Osteocyte (in vitro differentiated cells): ENCODE results near the gene IRGC. TPM values are rescaled to one million over a fixed set of nuclear protein-coding genes. Genes with fewer than 3 reads are reported as not detected.
"Not testable (repeated sequence)": the region's sequence is repeated elsewhere in the genome, so short reads cannot be mapped to it uniquely, and the experiment has no call there.

Source experiments
- DNase-seq: peaks from one replicate; pipeline ENCODE4 v3.0.0; 2021; ENCODE audit warnings: mixed read lengths; ENCODE audit not compliant: unreplicated experiment; ENCODE audit errors: extremely low spot score
- H3K27ac Mint-ChIP-seq: one replicate; pipeline ENCODE4 v1.8.0; 2021; ENCODE audit warnings: mild to moderate bottlenecking, mixed read lengths; ENCODE audit not compliant: unreplicated experiment
- H3K27me3 Mint-ChIP-seq: one replicate; pipeline ENCODE4 v1.8.0; 2021; ENCODE audit warnings: mixed read lengths; ENCODE audit not compliant: unreplicated experiment
- H3K36me3 Mint-ChIP-seq: one replicate; pipeline ENCODE4 v1.8.0; 2021; ENCODE audit warnings: mixed read lengths; ENCODE audit not compliant: unreplicated experiment
- H3K4me1 Mint-ChIP-seq: one replicate; pipeline ENCODE4 v1.8.0; 2021; ENCODE audit warnings: mixed read lengths; ENCODE audit not compliant: unreplicated experiment
- H3K4me3 Mint-ChIP-seq: one replicate; pipeline ENCODE4 v1.8.0; 2021; ENCODE audit warnings: mild to moderate bottlenecking, moderate library complexity, mixed read lengths; ENCODE audit not compliant: unreplicated experiment
- H3K9me3 Mint-ChIP-seq: one replicate; pipeline ENCODE4 v1.8.0; 2021; ENCODE audit warnings: mixed read lengths; ENCODE audit not compliant: unreplicated experiment
- CTCF ChIP-seq: fragments of 200-600 bp; sonication (generic); IDR thresholded peaks from 2 replicates; pipeline ENCODE4 v1.5.0; 2021; ENCODE audit warnings: antibody characterized with exemption, mild to moderate bottlenecking, moderate library complexity
- total RNA-seq: library from RNA; stranded (reverse); gene quantifications from 2 replicates; pipeline ENCODE4 v1.2.1, GENCODE V29; 2021

The IRGC gene
- total RNA-seq, 1 donor from 2014 or later: not detected

- peak overlapping the region; percentile 100 for H3K27ac Mint-ChIP-seq
- peaks cover 4% of the 10 kb centered on the region for H3K36me3 Mint-ChIP-seq
- H3K4me3 Mint-ChIP-seq: peak overlapping the region; percentile 97
- H3K9me3 Mint-ChIP-seq: no peaks in the 10 kb centered on the region
- no peak for TF ChIP-seq CTCF
- H3K4me1 Mint-ChIP-seq: peaks cover 71% of the 10 kb centered on the region
- DNase-seq: peak; percentile 91
- H3K27me3 Mint-ChIP-seq: no peaks in the 10 kb centered on the region
Measured at GRCh38 chr19:43755256-43755801, 39.5 kb downstream of the IRGC start.

- Mint-ChIP-seq H3K27ac (peak overlapping the region; percentile 73), H3K27me3 (no peaks in the 10 kb centered on the region), H3K36me3 (no peaks in the 10 kb centered on the region), H3K4me1 (peaks cover 62% of the 10 kb centered on the region), H3K4me3 (no peak overlapping the region), H3K9me3 (no peaks in the 10 kb centered on the region)
- peak; percentile 63 for TF ChIP-seq CTCF
- no peak for DNase-seq
Measured at GRCh38 chr19:43759515-43759914, 43.6 kb downstream of the IRGC start.

GRCh38 chr19:43760941-43761340 lies 45.1 kb downstream of the IRGC start:
- no peak for TF ChIP-seq CTCF
- Mint-ChIP-seq H3K27me3 (no peaks in the 10 kb centered on the region), H3K4me3 (no peak overlapping the region), H3K9me3 (no peaks in the 10 kb centered on the region), H3K27ac (peak overlapping the region; percentile 27), H3K4me1 (peaks cover 68% of the 10 kb centered on the region), H3K36me3 (no peaks in the 10 kb centered on the region)
- DNase-seq: no peak

GRCh38 chr19:43762814-43763213 lies 46.9 kb downstream of the IRGC start:
- Mint-ChIP-seq H3K4me3 (no peak overlapping the region), H3K27ac (no peak overlapping the region), H3K9me3 (no peaks in the 10 kb centered on the region), H3K36me3 (no peaks in the 10 kb centered on the region), H3K27me3 (no peaks in the 10 kb centered on the region), H3K4me1 (peaks cover 60% of the 10 kb centered on the region)
- DNase-seq: no peak
- TF ChIP-seq CTCF: no peak

GRCh38 chr19:43763473-43763939 lies 47.6 kb downstream of the IRGC start:
- no peak for TF ChIP-seq CTCF
- Mint-ChIP-seq H3K4me3 (no peak overlapping the region), H3K4me1 (peaks cover 55% of the 10 kb centered on the region), H3K9me3 (no peaks in the 10 kb centered on the region), H3K27me3 (no peaks in the 10 kb centered on the region), H3K36me3 (no peaks in the 10 kb centered on the region), H3K27ac (peak overlapping the region; percentile 69)
- no peak for DNase-seq

GRCh38 chr19:43764684-43765083 lies 48.8 kb downstream of the IRGC start:
- not testable (repeated sequence) for H3K4me3 Mint-ChIP-seq, H3K36me3 Mint-ChIP-seq, H3K27me3 Mint-ChIP-seq, H3K9me3 Mint-ChIP-seq, DNase-seq
- peak overlapping the region; percentile 91 for H3K27ac Mint-ChIP-seq
- H3K4me1 Mint-ChIP-seq: peaks cover 45% of the 10 kb centered on the region
